A549 (cell line): Measurements from ENCODE around the gene SSX2IP. TPM values are rescaled to one million over a fixed set of nuclear protein-coding genes. Genes with fewer than 3 reads are reported as not detected.

Experiments
- ATAC-seq, 2 experiments: fragments of 200-7000 bp in 1 of 2; fragments of >200 bp in 1 of 2; cut with Nextera tagmentation in 1 of 2; cut with Tn5 transposase in 1 of 2; 3 replicates each; pipeline versions ENCODE4 v1.8.0 to v1.9.1; 2018 to 2020; ENCODE audit warnings: mild to moderate bottlenecking in 1 of 2, moderate library complexity in 1 of 2
- CTCF ChIA-PET: fragments of 300-600 bp; sonication (Branson Sonifier 250); formaldehyde crosslinking; extraction: SDS; loops from one replicate; lab custom pipeline; 2021; ENCODE audit warnings: antibody characterized with exemption, inconsistent platforms; lab: Yijun Ruan, JAX
- POLR2A ChIA-PET: fragments of 350-600 bp; formaldehyde crosslinking; extraction: SDS; loops from one replicate; lab custom pipeline; 2021; ENCODE audit warnings: antibody characterized with exemption, inconsistent platforms; lab: Yijun Ruan, JAX
- DNase-seq, 2 experiments: peaks; one replicate each; pipeline versions ENCODE4 v3.0.0 to v3.0.0-alpha.2; 2011 to 2016; ENCODE audit warnings: low read depth in 1 of 2, low spot score in 1 of 2
- FAIRE-seq: peaks from 2 replicates; lab custom pipeline; 2011; peaks lifted over from hg19 to GRCh38; lab: Jason Lieb, UNC
- H3K27ac ChIP-seq, 2 experiments: fragments of >200 bp; sonication (Bioruptor Twin); formaldehyde crosslinking; 3 replicates each; pipeline ENCODE4 v1.5.1; 2016 to 2017
- H3K4me1 ChIP-seq: fragments of >200 bp; sonication (Bioruptor Twin); formaldehyde crosslinking; 3 replicates; pipeline ENCODE4 v1.6.1; 2016
- H3K4me2 ChIP-seq: fragments of >200 bp; sonication (Bioruptor Twin); formaldehyde crosslinking; 3 replicates; pipeline ENCODE4 v1.6.1; 2016
- H3K4me3 ChIP-seq: fragments of >200 bp; sonication (Bioruptor Twin); formaldehyde crosslinking; 3 replicates; pipeline ENCODE4 v1.5.1; 2016
- H3K9me3 ChIP-seq: fragments of >200 bp; sonication (Bioruptor Twin); formaldehyde crosslinking; 3 replicates; pipeline ENCODE4 v1.6.1; 2016
- CBX8 ChIP-seq: fragments of 200-600 bp; sonication (generic); IDR thresholded peaks from 2 replicates; pipeline ENCODE4 v1.6.1; 2016
- CHD4 ChIP-seq: fragments of 200-600 bp; sonication (generic); IDR thresholded peaks from 2 replicates; pipeline ENCODE4 v1.6.1; 2016; ENCODE audit warnings: antibody characterized with exemption, mild to moderate bottlenecking, borderline replicate concordance
- EHF ChIP-seq: fragments of 250-450 bp; sonication (Bioruptor Pico); IDR thresholded peaks from 2 replicates; pipeline ENCODE4 v1.5.0; 2020; ENCODE audit warnings: mild to moderate bottlenecking
- FOXS1 ChIP-seq: fragments of 250-450 bp; sonication (Bioruptor Pico); IDR thresholded peaks from 2 replicates; pipeline ENCODE4 v1.5.0; 2020; ENCODE audit warnings: mild to moderate bottlenecking, moderate library complexity
- HOXB5 ChIP-seq: fragments of 250-450 bp; sonication (Bioruptor Pico); IDR thresholded peaks from 2 replicates; pipeline ENCODE4 v1.5.0; 2020; ENCODE audit warnings: mild to moderate bottlenecking, moderate library complexity
- JUNB ChIP-seq: fragments of >200 bp; sonication (Bioruptor Twin); formaldehyde crosslinking; IDR thresholded peaks from 2 replicates; pipeline ENCODE4 v1.6.1; 2016
- MAFK ChIP-seq: fragments of 450-650 bp; IDR thresholded peaks from 2 replicates; pipeline ENCODE4 v1.6.1; 2014; ENCODE audit not compliant: partially characterized antibody
- NR3C1 ChIP-seq: fragments of >200 bp; sonication (Bioruptor Twin); formaldehyde crosslinking; IDR thresholded peaks from 3 replicates; pipeline ENCODE4 v1.6.1; 2017
- PHF8 ChIP-seq: fragments of 200-600 bp; sonication (generic); IDR thresholded peaks from 2 replicates; pipeline ENCODE4 v1.6.1; 2016; ENCODE audit warnings: low read depth, mild to moderate bottlenecking, antibody characterized with exemption, moderate library complexity, borderline replicate concordance
- POLR2A ChIP-seq: IDR thresholded peaks from 2 replicates; pipeline ENCODE4 v1.6.1; 2012; ENCODE audit warnings: mild to moderate bottlenecking, low read length
- RAD21 ChIP-seq, 2 experiments: fragments of >200 bp in 1 of 2; sonication (Bioruptor Twin) in 1 of 2; formaldehyde crosslinking in 1 of 2; IDR thresholded peaks in 1 of 2; conservative IDR thresholded peaks in 1 of 2; 2 replicates in 1 of 2; 3 replicates in 1 of 2; pipeline ENCODE4 v1.6.1; 2012 to 2018; ENCODE audit warnings: inconsistent platforms in 1 of 2
- RNF2 ChIP-seq: fragments of 200-600 bp; sonication (generic); IDR thresholded peaks from 2 replicates; pipeline ENCODE4 v1.6.1; 2016; ENCODE audit warnings: low read depth, mild to moderate bottlenecking, antibody characterized with exemption, moderate library complexity, borderline replicate concordance
- SMC3 ChIP-seq: fragments of >200 bp; sonication (Bioruptor Twin); formaldehyde crosslinking; IDR thresholded peaks from 3 replicates; pipeline ENCODE4 v1.6.1; 2018; ENCODE audit warnings: inconsistent platforms
- SREBF2 ChIP-seq: fragments of 450-650 bp; IDR thresholded peaks from 2 replicates; pipeline ENCODE4 v1.6.1; 2014; ENCODE audit warnings: mild to moderate bottlenecking, moderate library complexity
- TFCP2L1 ChIP-seq: fragments of 250-450 bp; sonication (Bioruptor Pico); IDR thresholded peaks from 2 replicates; pipeline ENCODE4 v1.5.0; 2021; ENCODE audit warnings: mild to moderate bottlenecking
- TP53 ChIP-seq: fragments of 250-450 bp; sonication (Bioruptor Pico); IDR thresholded peaks from 2 replicates; pipeline ENCODE4 v1.5.0; 2021; ENCODE audit warnings: mild to moderate bottlenecking, moderate library complexity
- ZC3H11A ChIP-seq: fragments of 450-650 bp; IDR thresholded peaks from 2 replicates; pipeline ENCODE4 v1.6.1; 2014; ENCODE audit warnings: antibody characterized with exemption, mild to moderate bottlenecking
- ZFP36 ChIP-seq: fragments of 450-650 bp; IDR thresholded peaks from 2 replicates; pipeline ENCODE4 v1.6.1; 2014; ENCODE audit warnings: borderline replicate concordance; ENCODE audit not compliant: partially characterized antibody
- WGBS: methylation state at CpG from one replicate; pipeline ENCODE4 v1.1.6; 2017; ENCODE audit errors: missing lambda C conversion rate; 5-methylcytosine and 5-hydroxymethylcytosine counted together
- polyA plus RNA-seq, 4 experiments: library from polyadenylated mRNA; depleted of rRNA in 3 of 4; stranded (reverse); fragments of >200 nt; fragmentation: RNase III in 1 of 4; extraction: RNeasy Plus Mini Kit Qiagen cat#74134 plus additional on column Dnase treatment in 1 of 4; gene quantifications; 2 replicates in 3 of 4; 3 replicates in 1 of 4; pipeline ENCODE4 v1.2.3, GENCODE V29; 2011 to 2017
- TF ChIP-seq, protein P1 (sequence below): fragments of 150-350 bp; IDR thresholded peaks from 2 replicates; pipeline ENCODE4 v1.6.1; 2014; ENCODE audit warnings: low read depth, mild to moderate bottlenecking, low read length
- TF ChIP-seq, protein P2 (sequence below): fragments of >200 bp; sonication (Bioruptor Twin); formaldehyde crosslinking; IDR thresholded peaks from 3 replicates; pipeline ENCODE4 v1.5.1; 2016
- TF ChIP-seq, protein P3 (sequence below): fragments of >200 bp; sonication (Bioruptor Twin); formaldehyde crosslinking; IDR thresholded peaks from 3 replicates; pipeline ENCODE4 v1.6.1; 2016
- TF ChIP-seq, protein P4 (sequence below): fragments of 250-450 bp; sonication (Bioruptor Pico); IDR thresholded peaks from 2 replicates; pipeline ENCODE4 v1.5.0; 2020; ENCODE audit warnings: low read depth, mild to moderate bottlenecking, moderate library complexity
- TF ChIP-seq, protein P5 (sequence below): IDR thresholded peaks from 2 replicates; pipeline ENCODE4 v1.6.1; 2012
- TF ChIP-seq, protein P6 (sequence below): IDR thresholded peaks from 2 replicates; pipeline ENCODE4 v1.6.1; 2012
- TF ChIP-seq, protein P7 (sequence below): IDR thresholded peaks from 2 replicates; pipeline ENCODE4 v1.6.1; 2012; ENCODE audit warnings: low read depth, borderline replicate concordance

The SSX2IP gene
- polyA plus RNA-seq, 2 of the 4 experiments (the other 2 are of a cell fraction), result 15.2 to 20.6 TPM

DNA sequence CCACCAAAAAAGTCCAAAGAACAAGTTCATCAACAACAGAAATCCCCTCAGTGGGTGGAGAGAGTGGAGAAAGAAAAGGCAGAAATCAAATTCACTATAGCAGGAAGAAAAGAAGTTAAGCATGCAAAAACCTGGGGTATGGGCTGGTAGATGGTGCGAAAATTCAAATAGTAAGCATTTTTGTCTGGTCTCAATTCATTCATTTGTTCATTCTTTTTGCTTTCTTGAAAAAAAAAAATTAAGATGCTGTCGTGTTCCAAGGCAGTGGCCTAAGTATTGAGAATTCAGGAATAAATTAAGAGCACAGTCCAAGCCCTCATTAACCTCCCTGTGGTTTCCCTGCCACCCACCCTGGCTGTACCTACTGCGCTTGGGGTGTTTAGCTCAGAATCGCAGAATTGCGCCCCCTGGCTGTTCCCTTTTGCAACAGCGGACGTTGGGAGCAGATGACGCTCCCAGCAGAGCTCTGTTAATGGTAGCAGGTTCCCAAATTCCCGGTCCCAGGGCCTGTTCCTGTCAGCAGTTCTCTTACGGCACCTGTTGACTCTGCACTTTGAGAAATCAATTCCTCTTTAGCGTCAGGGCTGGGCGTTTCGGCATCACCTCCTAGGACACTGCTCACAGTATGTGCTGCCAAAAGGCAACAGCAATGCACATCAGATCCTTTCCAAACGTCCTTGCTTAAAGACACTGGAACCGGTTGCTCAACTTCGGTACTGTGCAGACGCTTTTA, 34.0 kb upstream of the SSX2IP start:
- peak; percentile 6 to 11 for DNase-seq
- ChIA-PET CTCF (interaction anchor here (0.6 to 1.7 kb wide), 7 partner anchors 9 to 282 kb away, joined by 3 to 5 read pairs (median 4); no protein-coding TSS in a partner anchor), POLR2A (no interaction called here)
- Histone ChIP-seq H3K9me3 (no peaks in the 10 kb centered on the region), H3K4me1 (no peaks in the 10 kb centered on the region), H3K4me3 (no peak overlapping the region), H3K27ac (no peak overlapping the region), H3K4me2 (no peak overlapping the region)
- no peak for FAIRE-seq
- ATAC-seq, result peak in 1 of 2 experiments; percentile 81; a peak in 4 of 6 replicates
- TF ChIP-seq, protein P1, sequence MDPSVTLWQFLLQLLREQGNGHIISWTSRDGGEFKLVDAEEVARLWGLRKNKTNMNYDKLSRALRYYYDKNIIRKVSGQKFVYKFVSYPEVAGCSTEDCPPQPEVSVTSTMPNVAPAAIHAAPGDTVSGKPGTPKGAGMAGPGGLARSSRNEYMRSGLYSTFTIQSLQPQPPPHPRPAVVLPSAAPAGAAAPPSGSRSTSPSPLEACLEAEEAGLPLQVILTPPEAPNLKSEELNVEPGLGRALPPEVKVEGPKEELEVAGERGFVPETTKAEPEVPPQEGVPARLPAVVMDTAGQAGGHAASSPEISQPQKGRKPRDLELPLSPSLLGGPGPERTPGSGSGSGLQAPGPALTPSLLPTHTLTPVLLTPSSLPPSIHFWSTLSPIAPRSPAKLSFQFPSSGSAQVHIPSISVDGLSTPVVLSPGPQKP, result no peak
- TF ChIP-seq, protein P2, sequence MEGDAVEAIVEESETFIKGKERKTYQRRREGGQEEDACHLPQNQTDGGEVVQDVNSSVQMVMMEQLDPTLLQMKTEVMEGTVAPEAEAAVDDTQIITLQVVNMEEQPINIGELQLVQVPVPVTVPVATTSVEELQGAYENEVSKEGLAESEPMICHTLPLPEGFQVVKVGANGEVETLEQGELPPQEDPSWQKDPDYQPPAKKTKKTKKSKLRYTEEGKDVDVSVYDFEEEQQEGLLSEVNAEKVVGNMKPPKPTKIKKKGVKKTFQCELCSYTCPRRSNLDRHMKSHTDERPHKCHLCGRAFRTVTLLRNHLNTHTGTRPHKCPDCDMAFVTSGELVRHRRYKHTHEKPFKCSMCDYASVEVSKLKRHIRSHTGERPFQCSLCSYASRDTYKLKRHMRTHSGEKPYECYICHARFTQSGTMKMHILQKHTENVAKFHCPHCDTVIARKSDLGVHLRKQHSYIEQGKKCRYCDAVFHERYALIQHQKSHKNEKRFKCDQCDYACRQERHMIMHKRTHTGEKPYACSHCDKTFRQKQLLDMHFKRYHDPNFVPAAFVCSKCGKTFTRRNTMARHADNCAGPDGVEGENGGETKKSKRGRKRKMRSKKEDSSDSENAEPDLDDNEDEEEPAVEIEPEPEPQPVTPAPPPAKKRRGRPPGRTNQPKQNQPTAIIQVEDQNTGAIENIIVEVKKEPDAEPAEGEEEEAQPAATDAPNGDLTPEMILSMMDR, result peak; percentile 15; the same call in 1 of the 3 replicates
- TF ChIP-seq ZFP36 (no peak), RAD21 (conservative IDR thresholded peaks at IDR 0.05 in 1 of 2, IDR thresholded peaks at IDR 0.05 in 1 of 2) (peak in 1 of 2 experiments; percentile 28; a peak in 1 of 5 replicates), CHD4 (no peak), FOXS1 (CRISPR knock-in tag) (no peak), RNF2 (no peak), HOXB5 (no peak), MAFK (peak; percentile 20), TFCP2L1 (CRISPR knock-in tag) (no peak), POLR2A (no peak), TP53 (CRISPR knock-in tag) (no peak), SREBF2 (no peak), PHF8 (no peak), CBX8 (no peak), ZC3H11A (no peak), JUNB (no peak), EHF (CRISPR knock-in tag) (no peak), NR3C1 (no peak), SMC3 (no peak)
- TF ChIP-seq, protein P3, sequence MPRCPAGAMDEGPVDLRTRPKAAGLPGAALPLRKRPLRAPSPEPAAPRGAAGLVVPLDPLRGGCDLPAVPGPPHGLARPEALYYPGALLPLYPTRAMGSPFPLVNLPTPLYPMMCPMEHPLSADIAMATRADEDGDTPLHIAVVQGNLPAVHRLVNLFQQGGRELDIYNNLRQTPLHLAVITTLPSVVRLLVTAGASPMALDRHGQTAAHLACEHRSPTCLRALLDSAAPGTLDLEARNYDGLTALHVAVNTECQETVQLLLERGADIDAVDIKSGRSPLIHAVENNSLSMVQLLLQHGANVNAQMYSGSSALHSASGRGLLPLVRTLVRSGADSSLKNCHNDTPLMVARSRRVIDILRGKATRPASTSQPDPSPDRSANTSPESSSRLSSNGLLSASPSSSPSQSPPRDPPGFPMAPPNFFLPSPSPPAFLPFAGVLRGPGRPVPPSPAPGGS, result no peak
- TF ChIP-seq, protein P4, sequence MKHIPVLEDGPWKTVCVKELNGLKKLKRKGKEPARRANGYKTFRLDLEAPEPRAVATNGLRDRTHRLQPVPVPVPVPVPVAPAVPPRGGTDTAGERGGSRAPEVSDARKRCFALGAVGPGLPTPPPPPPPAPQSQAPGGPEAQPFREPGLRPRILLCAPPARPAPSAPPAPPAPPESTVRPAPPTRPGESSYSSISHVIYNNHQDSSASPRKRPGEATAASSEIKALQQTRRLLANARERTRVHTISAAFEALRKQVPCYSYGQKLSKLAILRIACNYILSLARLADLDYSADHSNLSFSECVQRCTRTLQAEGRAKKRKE (CRISPR knock-in tag), result no peak
- TF ChIP-seq, protein P5, sequence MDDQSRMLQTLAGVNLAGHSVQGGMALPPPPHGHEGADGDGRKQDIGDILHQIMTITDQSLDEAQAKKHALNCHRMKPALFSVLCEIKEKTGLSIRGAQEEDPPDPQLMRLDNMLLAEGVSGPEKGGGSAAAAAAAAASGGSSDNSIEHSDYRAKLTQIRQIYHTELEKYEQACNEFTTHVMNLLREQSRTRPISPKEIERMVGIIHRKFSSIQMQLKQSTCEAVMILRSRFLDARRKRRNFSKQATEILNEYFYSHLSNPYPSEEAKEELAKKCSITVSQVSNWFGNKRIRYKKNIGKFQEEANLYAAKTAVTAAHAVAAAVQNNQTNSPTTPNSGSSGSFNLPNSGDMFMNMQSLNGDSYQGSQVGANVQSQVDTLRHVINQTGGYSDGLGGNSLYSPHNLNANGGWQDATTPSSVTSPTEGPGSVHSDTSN, result no peak
- TF ChIP-seq, protein P6, sequence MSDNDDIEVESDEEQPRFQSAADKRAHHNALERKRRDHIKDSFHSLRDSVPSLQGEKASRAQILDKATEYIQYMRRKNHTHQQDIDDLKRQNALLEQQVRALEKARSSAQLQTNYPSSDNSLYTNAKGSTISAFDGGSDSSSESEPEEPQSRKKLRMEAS, result no peak
- TF ChIP-seq, protein P7, sequence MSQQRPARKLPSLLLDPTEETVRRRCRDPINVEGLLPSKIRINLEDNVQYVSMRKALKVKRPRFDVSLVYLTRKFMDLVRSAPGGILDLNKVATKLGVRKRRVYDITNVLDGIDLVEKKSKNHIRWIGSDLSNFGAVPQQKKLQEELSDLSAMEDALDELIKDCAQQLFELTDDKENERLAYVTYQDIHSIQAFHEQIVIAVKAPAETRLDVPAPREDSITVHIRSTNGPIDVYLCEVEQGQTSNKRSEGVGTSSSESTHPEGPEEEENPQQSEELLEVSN, result no peak
- WGBS, result 49% methylated on average over 9 of the region's 17 CpGs
